Suprapubic skin (tissue), 4 donors: ENCODE measurements around the gene PPT1.

ENCODE experiments used
- EP300 ChIP-seq: sonication (generic); formaldehyde crosslinking; IDR thresholded peaks from one replicate; pipeline ENCODE4 v1.6.1; 2017; ENCODE audit warnings: antibody characterized with exemption
- POLR2A ChIP-seq, 2 donors: fragments of 450-650 bp; IDR thresholded peaks; one replicate each; pipeline ENCODE4 v1.6.1; 2017; ENCODE audit warnings: antibody characterized with exemption in 2 of 2, mild to moderate bottlenecking in 2 of 2, moderate library complexity in 2 of 2
- POLR2AphosphoS5 ChIP-seq, 3 donors: sonication (generic); formaldehyde crosslinking; IDR thresholded peaks; one replicate each; pipeline ENCODE4 v1.6.1; 2017; ENCODE audit warnings: antibody characterized with exemption in 3 of 3
- TF ChIP-seq, protein P1 (sequence below), 2 donors: fragments of 200-600 bp in 1 of 2; fragments of 450-650 bp in 1 of 2; sonication (generic) in 1 of 2; IDR thresholded peaks; one replicate each; pipeline ENCODE4 v1.5.1; 2016 to 2019; ENCODE audit warnings: antibody characterized with exemption in 2 of 2, mild to moderate bottlenecking in 1 of 2, moderate library complexity in 1 of 2

DNA sequence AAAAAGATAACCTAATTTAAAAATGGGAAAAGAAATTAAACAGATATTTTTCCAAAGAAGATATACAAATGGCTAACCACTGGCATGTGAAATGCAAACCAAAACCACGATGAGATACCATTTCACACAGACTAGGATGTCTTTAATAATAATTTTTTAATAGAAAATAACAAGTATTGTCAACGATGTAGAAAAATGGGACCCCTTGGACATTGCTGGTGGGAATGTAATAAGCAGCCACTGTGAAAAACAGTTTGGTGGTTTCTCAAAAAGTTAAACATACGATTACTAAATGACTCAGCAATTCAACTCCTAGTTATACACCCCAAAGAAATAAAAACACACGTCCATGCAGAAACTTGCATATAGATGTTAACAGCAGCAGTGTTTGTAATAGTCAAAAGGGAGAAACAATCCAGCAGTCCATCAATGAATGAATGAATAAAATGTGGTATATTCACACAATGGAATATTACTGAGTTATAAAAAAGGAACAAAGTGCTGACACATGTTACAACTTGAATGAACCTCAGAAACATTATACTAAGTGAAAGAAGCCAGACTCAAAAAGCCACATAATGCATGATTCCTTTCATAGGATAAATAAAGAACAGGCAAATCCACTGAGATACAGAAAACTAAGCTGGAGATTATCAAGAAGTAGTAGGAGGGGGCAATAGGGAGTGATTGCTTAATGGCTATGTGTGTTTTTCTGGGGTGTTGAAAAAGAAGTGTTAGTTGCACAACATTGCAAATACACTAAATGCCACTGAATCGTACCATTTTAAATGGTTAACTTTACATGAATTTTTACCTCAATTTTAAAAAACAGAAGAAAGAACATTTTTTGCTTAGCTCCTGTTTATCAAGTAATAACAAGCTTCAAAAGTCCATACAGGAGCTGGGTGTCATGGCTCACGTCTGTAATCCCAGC lies 4.1 kb downstream of the PPT1 start:
- TF ChIP-seq POLR2A (IDR thresholded peaks at IDR 0.05) = no peak
- TF ChIP-seq EP300 = no peak
- TF ChIP-seq, protein P1, sequence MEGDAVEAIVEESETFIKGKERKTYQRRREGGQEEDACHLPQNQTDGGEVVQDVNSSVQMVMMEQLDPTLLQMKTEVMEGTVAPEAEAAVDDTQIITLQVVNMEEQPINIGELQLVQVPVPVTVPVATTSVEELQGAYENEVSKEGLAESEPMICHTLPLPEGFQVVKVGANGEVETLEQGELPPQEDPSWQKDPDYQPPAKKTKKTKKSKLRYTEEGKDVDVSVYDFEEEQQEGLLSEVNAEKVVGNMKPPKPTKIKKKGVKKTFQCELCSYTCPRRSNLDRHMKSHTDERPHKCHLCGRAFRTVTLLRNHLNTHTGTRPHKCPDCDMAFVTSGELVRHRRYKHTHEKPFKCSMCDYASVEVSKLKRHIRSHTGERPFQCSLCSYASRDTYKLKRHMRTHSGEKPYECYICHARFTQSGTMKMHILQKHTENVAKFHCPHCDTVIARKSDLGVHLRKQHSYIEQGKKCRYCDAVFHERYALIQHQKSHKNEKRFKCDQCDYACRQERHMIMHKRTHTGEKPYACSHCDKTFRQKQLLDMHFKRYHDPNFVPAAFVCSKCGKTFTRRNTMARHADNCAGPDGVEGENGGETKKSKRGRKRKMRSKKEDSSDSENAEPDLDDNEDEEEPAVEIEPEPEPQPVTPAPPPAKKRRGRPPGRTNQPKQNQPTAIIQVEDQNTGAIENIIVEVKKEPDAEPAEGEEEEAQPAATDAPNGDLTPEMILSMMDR (IDR thresholded peaks at IDR 0.05) = no peak
- no peak for TF ChIP-seq POLR2AphosphoS5 (IDR thresholded peaks at IDR 0.05)
